GM21367 (cell line): ENCODE measurements around the gene THBS3.
"Not testable (repeated sequence)": the region's sequence is repeated elsewhere in the genome, so short reads cannot be mapped to it uniquely, and the experiment has no call there.

ENCODE experiments used
- ATAC-seq: cut with Tn5 transposase; IDR thresholded peaks from one replicate; pipeline ENCODE4 v1.9.1; 2021; ENCODE audit not compliant: unreplicated experiment

THBS3 gene

DNA sequence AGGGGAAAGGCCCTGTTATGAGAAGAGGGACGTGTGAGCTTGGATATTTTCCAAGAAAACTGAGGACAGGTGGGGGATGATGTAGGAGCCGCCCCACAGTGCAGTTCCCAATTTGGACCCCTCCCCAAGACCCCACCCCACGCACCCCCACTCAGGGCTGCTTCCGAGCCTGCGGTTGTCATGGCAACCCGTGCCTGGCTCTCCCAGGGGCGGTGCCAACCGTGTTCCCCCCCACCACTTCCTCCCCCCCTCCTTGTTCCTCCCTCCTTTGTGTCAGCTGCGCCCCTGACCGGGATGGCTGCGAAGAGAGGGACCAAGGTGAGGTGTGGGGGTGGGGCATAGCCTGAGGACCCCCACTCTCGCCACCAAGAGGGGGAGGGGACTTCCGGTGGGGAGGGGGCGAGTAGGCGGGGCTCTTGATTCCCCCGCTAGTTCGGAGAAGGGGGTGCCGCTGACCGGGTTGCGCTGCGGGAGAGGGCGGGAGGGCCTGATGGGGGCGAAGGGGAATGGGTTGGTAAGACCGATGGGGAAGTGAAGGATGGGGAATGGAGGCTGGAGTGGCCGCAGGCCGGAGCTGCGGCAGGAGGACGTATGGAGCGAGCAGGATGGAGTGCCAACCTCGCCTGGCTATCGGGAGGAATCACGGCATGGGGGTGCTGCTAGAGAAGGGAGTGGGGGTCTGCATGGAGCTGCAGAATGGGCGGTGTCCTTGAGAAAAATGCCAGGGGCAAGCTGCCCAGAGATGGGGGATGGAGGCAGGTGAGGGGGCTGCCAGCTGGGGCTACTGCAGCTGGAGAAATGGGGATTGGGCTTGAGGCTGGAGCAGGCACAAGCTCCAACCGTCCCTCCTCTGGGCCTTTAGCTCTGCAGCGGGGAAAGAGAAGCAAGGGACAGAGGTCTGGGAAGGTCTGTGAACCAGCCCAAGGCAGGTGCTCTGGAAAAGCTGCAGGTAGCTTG, 33.1 kb downstream of the THBS3 start:
- no peak for ATAC-seq

GRCh38 chr1:155173478-155174323, 34.0 kb downstream of the THBS3 start, which contains the start of gene TRIM46:
TSS of gene TRIM46 (plus strand) at chr1:155173849. CDS start at chr1:155173967, 118 bp downstream.
- no peak for ATAC-seq

GRCh38 chr1:155172732-155173477, 34.8 kb downstream of the THBS3 start, which contains the start of gene KRTCAP2:
TSS of gene KRTCAP2 (minus strand) at chr1:155173304. CDS start at chr1:155173224, 80 bp downstream.
- ATAC-seq = peak; percentile 64

GRCh38 chr1:155171836-155172731, 35.6 kb downstream of the THBS3 start:
- no peak for ATAC-seq

DNA sequence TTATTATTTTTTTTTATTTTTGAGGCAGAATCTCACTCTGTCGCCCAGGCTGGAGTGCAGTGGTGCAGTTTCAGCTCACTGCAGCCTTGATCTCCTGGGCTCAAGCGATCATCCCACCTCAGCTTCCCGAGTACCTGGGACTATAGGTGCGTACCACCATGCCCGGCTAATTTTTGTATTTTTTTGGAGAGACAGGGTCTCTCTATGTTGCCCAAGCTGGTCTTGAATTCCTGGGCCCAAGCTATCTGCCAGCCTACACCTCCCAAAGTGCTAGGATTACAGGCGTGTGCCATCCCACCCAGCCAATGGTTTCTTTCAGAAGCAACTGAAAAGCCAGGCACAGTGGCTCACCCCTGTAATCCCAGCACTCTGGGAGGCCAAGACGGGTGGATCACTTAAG, 36.9 kb downstream of the THBS3 start:
- no peak for ATAC-seq

DNA sequence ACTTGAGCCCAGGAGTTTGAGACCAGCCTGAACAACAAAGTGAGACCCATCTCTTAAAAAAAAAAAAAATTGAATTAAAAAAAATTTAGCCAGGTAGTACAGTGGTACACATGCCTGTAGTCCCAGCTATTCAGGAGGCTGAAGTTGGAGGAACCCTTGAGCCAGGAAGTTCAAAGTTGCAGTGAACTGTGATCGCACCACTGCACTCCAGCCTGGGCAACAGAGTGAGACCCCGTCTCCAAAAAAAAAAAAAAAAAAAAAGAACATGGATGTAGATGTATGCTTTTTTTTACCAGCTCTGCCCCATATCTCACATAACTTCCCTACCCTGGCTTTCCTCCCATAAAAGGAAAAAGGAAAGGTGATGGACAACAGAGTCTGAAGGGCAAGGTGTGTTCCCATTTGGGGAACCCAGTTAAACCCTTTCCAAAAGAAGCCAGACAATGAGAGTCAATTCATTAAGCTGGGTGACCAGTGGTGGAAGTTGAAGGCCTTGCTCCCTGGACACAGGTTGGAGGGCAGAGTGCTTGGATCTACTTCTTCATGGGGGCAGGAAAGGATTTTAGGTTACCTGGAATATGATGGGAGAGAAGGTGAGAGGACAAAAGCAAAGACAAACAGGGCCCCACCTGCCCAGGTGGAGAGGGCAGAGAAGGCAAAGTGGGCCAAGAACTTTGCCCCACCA, 37.5 kb downstream of the THBS3 start:
- no peak for ATAC-seq

- no peak for ATAC-seq
These were observed 38.2 kb downstream of the THBS3 start for GRCh38 chr1:155169541-155169940.

DNA sequence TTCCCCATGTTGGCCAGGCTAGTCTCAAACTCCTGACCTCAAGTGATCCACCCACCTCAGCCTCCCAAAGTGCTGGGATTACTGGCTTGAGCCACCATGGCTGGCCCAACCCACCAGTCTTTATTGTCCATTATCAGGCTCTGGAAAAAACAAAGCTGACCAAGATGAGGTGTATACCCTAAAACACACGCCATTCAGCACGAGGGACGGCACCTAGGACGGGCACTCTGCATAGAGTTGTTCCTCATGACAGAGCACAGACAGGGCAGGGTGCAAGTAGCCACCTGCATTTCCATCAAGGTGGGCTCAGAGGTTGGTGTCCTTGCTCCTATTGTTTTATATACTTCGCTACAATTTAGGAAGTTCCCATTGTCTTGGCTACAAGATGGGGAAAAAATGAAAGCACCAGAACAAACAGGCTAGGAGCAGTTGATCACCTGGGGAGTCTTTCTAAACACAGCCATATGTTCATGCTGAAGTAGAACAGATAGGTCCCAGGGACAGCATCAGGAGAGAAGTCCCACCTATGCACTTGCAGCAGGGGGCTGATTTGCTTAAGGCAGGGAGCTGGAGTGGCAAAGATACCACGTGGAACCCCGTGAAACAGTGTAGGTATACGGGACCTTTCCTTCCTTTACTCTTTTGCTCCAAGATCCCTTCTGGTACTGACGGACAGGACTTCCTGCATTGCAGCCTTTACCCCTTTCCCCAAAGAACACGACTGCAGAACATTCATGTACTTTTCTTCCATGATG, 39.1 kb downstream of the THBS3 start:
- no peak for ATAC-seq

GRCh38 chr1:155168105-155168445, 39.6 kb downstream of the THBS3 start:
- not testable (repeated sequence) for ATAC-seq

DNA sequence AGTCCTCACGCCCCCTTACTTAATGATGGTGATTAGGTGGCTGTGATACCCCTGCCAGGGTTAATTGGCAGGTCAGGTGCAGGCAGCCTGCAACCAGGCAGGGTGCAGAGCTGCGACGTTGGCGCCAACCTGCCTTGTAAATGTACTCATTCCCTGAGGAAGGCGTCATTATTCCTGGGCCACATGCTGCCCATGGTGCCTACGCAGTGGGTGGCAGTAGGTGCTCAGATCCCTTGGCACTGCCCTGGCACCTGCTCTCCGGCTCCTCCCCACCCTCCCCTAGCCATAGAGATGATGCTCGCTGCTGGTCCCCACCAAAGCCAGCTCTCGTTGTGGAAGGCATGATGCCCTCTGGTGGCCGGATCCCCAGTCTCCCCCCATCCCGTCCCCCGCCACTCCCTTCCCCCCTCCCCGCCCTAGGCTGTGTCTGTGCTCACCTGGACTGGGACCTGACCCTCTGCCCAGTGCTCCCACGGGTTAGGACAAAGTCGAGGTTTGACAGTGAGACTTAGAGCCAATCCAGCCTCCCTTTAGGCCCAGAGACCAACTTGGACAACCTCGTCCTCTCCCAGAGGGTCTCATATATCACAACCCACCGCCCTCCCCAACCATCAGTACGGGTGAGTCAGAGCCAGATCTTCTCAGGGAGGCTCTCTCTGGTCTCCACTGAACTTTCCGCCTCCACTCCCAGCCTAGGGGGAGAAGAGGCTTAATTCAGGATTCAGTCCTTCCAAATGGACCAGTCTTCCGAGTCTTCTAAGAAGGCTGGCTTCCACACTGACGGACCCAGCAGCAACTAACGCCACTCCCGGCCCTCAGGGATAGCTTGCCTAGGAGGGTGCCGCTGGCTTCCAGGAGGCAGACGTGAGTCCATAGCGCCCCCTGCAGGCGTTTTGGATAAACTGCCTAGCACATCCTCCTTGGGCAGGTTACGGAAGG, 40.3 kb downstream of the THBS3 start:
- ATAC-seq = no peak

DNA sequence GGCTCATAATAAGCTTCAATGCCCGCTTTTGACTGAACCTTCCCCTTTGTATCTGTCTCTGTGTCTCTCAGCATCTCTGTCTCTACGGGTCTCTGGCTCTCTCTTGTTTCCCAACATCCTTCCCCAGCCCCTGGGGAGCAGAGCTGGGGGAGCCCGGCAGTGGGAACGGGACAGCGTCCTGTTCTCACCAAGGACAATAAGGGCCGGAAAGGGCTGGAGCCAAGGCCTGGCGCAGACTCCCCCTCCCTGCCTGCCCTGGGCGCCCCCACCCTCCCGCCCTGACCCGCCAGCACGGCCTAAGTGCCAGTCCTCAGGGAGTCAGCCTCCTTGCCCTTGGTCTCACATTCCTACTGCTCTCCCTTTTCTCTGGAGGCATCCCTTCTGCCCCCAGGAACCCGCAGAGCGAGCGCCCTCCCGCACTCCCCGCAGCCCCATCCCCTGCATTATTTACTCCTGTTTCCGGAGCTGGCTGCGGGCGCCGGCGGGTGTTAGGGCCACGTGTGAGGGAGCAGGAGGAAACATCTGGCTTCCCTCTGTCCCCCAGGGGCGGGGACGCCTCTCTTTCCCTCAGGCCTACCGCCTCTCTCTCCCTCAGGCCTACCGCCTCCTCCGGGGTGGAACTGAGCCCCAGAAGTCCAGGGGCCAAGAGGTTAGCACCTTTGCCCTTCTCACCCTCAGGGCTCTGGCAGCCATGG, 41.1 kb downstream of the THBS3 start:
- ATAC-seq = no peak

- ATAC-seq = no peak
These were observed 41.6 kb downstream of the THBS3 start for GRCh38 chr1:155166051-155166470.

DNA sequence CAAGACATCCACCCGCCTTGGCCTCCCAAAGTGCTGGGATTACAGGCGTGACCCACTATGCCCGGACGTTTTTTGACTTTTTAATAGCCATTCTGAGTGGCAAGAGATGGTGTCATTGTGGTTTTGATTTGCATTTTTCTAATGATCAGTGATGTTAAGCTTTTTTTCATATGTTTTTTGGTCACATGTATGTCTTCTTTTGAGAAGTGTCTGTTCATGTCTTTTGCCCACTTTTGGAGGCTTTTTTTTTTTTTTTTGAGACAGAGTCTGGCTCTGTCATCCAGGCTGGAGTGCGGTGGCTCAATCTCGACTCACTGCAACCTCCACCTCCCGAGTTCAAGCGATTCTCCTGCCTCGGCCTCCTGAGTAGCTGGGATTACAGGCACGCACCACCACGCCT, 43.1 kb downstream of the THBS3 start:
- ATAC-seq = not testable (repeated sequence)

DNA sequence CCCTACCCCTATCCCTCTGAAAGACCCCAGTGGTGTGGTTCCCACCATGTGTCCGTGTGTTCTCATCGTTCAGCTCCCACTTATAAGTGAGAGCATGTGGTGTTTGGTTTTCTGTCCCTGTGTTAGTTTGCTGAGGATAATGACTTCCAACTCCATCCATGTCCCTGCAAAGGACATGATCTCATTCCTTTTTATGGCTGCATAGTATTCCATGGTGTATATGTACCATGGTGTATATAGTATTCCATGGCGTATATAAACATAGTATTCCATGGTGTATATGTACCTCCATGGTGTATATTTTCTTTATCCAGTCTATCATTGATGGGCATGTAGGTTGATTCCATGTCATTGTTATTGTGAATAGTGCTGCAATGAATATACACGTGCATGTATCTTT, 43.9 kb downstream of the THBS3 start:
- not testable (repeated sequence) for ATAC-seq

- not testable (repeated sequence) for ATAC-seq
These were observed 45.1 kb downstream of the THBS3 start for GRCh38 chr1:155162631-155163030.

- ATAC-seq = no peak
These were observed 47.6 kb downstream of the THBS3 start for GRCh38 chr1:155160128-155160527.

DNA sequence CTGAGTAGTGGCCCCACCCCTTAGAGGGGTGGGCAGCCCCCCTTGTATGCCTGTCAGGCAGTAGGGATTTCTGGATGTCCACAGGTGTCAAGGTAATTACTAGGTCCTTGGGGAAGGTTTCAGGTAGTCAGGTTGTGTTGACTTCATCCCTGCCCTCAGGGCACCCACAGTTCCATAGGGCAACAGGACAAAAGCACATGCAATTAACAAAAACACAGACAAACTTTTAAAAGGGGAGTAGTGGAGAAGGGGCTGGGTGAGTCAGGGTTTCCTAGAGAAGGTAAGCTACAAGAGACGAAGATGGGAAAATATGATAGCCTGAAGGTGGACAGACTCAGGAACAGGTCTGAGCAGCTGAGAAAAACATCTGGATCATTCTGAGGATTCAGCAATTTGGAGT, 48.7 kb downstream of the THBS3 start:
- no peak for ATAC-seq
